MCF 10A (cell line): ENCODE data around the gene VAV3. TPM values are rescaled to one million over a fixed set of nuclear protein-coding genes. Genes with fewer than 3 reads are reported as not detected.

ENCODE experiments used
- BruUV-seq: library from RNA; stranded (reverse); fragments of 400-500 nt; replicated peaks from 2 replicates; lab custom pipeline; 2021; lab: Mats Ljungman, UMichigan
- CTCF ChIA-PET: fragments of 300-600 bp; sonication (Branson Sonifier 250); formaldehyde crosslinking; extraction: SDS; loops from one replicate; lab custom pipeline; 2021; ENCODE audit warnings: antibody characterized with exemption, inconsistent platforms; lab: Yijun Ruan, JAX
- POLR2A ChIA-PET: fragments of 300-600, 350-650 bp; sonication (Branson Sonifier 250); formaldehyde crosslinking; extraction: SDS; loops from one replicate; lab custom pipeline; 2020; ENCODE audit warnings: antibody characterized with exemption, inconsistent platforms; lab: Yijun Ruan, JAX
- DNase-seq: peaks from one replicate; pipeline ENCODE4 v3.0.0-alpha.2; 2018; ENCODE audit not compliant: unreplicated experiment
- H3K27ac Mint-ChIP-seq: one replicate; pipeline ENCODE4 v1.8.0; 2022; ENCODE audit warnings: mild to moderate bottlenecking, low read depth, mixed read lengths; ENCODE audit not compliant: unreplicated experiment
- H3K27me3 Mint-ChIP-seq: one replicate; pipeline ENCODE4 v1.8.0; 2022; ENCODE audit warnings: mixed read lengths; ENCODE audit not compliant: insufficient read depth, unreplicated experiment
- H3K36me3 Mint-ChIP-seq: one replicate; pipeline ENCODE4 v1.8.0; 2022; ENCODE audit warnings: mild to moderate bottlenecking, moderate library complexity, mixed read lengths; ENCODE audit not compliant: insufficient read depth, unreplicated experiment
- H3K4me1 Mint-ChIP-seq: one replicate; pipeline ENCODE4 v1.8.0; 2022; ENCODE audit warnings: mixed read lengths; ENCODE audit not compliant: insufficient read depth, unreplicated experiment
- H3K4me3 Mint-ChIP-seq: one replicate; pipeline ENCODE4 v1.8.0; 2022; ENCODE audit warnings: mild to moderate bottlenecking, moderate library complexity, mixed read lengths; ENCODE audit not compliant: unreplicated experiment
- H3K9me3 Mint-ChIP-seq: one replicate; pipeline ENCODE4 v1.8.0; 2022; ENCODE audit warnings: mixed read lengths; ENCODE audit not compliant: unreplicated experiment
- CTCF ChIP-seq: fragments of 200-600 bp; IDR thresholded peaks from one replicate; pipeline ENCODE4 v1.8.0; 2022; ENCODE audit warnings: antibody characterized with exemption, mild to moderate bottlenecking; ENCODE audit not compliant: unreplicated experiment
- intact Hi-C: fragments of 100-400 bp; cut with micrococcal nuclease; formaldehyde crosslinking; loops from 2 replicates; pipeline ENCODE4 v1.14.1; 2022
- total RNA-seq: library from RNA; stranded (reverse); gene quantifications from 2 replicates; pipeline ENCODE4 v1.2.3, GENCODE V29; 2022

VAV3 gene
- total RNA-seq, 1 experiment from 2014 or later = 2.0 TPM

DNA sequence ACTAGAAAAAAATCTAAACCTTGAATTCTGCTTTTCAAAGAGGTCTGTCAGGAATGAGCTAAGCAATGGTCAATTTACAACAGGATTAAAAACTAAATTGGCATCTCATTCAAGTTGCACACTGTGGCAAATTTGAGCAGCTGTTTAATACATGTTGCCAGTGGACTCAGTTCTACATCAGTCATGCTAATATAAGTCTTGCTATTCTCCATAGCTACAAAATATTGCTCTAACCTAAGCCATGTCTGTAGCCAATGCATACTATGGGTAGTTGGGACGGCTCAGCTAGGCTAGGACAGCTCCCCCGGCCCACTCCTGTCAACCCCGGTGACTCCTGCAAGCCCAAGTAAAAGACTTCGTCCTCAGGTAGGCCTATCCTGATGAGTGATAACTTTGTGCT lies 10.9 kb upstream of the VAV3 start:
- Mint-ChIP-seq H3K4me3 (no peak overlapping the region), H3K27ac (no peak overlapping the region), H3K4me1 (no peaks in the 10 kb centered on the region), H3K9me3 (no peaks in the 10 kb centered on the region), H3K36me3 (no peaks in the 10 kb centered on the region), H3K27me3 (no peaks in the 10 kb centered on the region)
- TF ChIP-seq CTCF = no peak
- POLR2A ChIA-PET = interaction anchor here (0.6 kb wide), 1 partner anchor 668 kb away, joined by 3 read pairs; no protein-coding TSS in a partner anchor
- BruUV-seq = no TSS peak
- CTCF ChIA-PET = interaction anchor here (1.2 to 1.7 kb wide), 2 partner anchors 18 to 68 kb away, joined by 3 to 4 read pairs; no protein-coding TSS in a partner anchor
- intact Hi-C loops = no loop called here
- no peak for DNase-seq

GRCh38 chr1:107974090-107974489 lies 9.1 kb upstream of the VAV3 start:
- intact Hi-C loops = no loop called here
- no TSS peak for BruUV-seq
- no peak for TF ChIP-seq CTCF
- Mint-ChIP-seq H3K36me3 (no peaks in the 10 kb centered on the region), H3K4me1 (no peaks in the 10 kb centered on the region), H3K27ac (no peak overlapping the region), H3K4me3 (no peak overlapping the region), H3K27me3 (no peaks in the 10 kb centered on the region), H3K9me3 (no peaks in the 10 kb centered on the region)
- no peak for DNase-seq
- POLR2A ChIA-PET = no interaction called here
- CTCF ChIA-PET = no interaction called here

DNA sequence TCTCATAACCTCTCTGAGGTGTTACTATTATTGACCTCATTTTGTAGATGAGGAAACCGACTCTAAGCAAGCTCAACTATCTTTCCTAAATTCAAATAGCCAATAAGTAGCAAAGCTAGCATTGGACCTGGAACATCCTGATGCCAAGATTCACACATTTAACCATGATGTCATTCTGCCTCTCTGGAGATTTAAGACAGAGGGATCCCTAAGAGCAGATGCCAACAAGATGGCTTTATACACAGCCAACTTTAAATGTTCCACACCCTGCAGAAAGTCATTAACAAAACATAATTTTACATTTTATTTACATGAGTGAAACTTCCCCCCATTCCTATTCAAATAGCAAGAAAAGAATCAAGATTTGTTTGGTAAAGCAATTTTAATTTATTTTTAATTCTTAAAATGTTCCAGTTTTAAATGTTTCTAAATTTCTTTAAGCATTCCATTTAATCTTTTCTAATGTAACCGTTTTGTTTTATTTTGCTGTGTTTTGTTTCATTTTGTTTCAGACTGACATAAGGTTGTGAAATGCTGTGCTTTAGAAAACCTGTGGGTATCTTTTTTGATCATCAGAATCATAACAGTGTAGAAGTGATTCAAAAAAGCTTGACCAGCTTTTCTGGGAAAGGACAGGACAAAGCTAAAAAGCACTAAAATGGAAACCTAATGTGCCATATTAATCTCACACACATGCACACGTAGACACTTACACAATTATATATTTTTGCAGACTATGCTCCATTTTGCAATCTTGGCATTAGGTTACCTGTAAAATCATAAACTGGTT lies 7.6 kb upstream of the VAV3 start:
- H3K9me3 Mint-ChIP-seq = no peaks in the 10 kb centered on the region
- no TSS peak for BruUV-seq
- no peaks in the 10 kb centered on the region for H3K27me3 Mint-ChIP-seq

More for the DNA sequence above, 7.6 kb upstream of the VAV3 start:
- H3K4me3 Mint-ChIP-seq = no peak overlapping the region
- intact Hi-C loops = no loop called here
- H3K27ac Mint-ChIP-seq = no peak overlapping the region
- no peaks in the 10 kb centered on the region for H3K4me1 Mint-ChIP-seq
- H3K36me3 Mint-ChIP-seq = no peaks in the 10 kb centered on the region
- no peak for TF ChIP-seq CTCF
- no peak for DNase-seq
- POLR2A ChIA-PET = interaction anchor here (0.6 to 0.8 kb wide), 2 partner anchors 136 to 138 kb away, joined by 3 read pairs; no protein-coding TSS in a partner anchor
- CTCF ChIA-PET = interaction anchor here (0.7 to 0.8 kb wide), 2 partner anchors 162 to 180 kb away, joined by 3 read pairs; no protein-coding TSS in a partner anchor
